Hepatocyte (in vitro differentiated cells): ENCODE data around the gene LEFTY2. TPM values are rescaled to one million over a fixed set of nuclear protein-coding genes. Genes with fewer than 3 reads are reported as not detected.

Source experiments
- DNase-seq: peaks from one replicate; pipeline ENCODE4 v3.0.0-alpha.2; 2016; ENCODE audit warnings: low spot score
- H2AFZ ChIP-seq: fragments of 200-600 bp; sonication (generic); 2 replicates; pipeline ENCODE4 v1.6.0; 2016; ENCODE audit warnings: antibody characterized with exemption, mild to moderate bottlenecking
- H3K27ac ChIP-seq: fragments of 200-600 bp; sonication (generic); 2 replicates; pipeline ENCODE4 v1.5.1; 2016; ENCODE audit warnings: mild to moderate bottlenecking
- H3K27me3 ChIP-seq: fragments of 200-600 bp; sonication (generic); 2 replicates; pipeline ENCODE4 v1.6.1; 2016
- H3K36me3 ChIP-seq: fragments of 200-600 bp; sonication (generic); replicated peaks from 2 replicates; pipeline ENCODE4 v1.5.1; 2016; ENCODE audit warnings: low read depth; ENCODE audit not compliant: insufficient read depth
- H3K4me1 ChIP-seq: fragments of 200-600 bp; sonication (generic); 2 replicates; pipeline ENCODE4 v1.5.1; 2016; ENCODE audit warnings: mild to moderate bottlenecking, moderate library complexity; ENCODE audit not compliant: insufficient read depth
- H3K4me2 ChIP-seq: fragments of 200-600 bp; sonication (generic); 2 replicates; pipeline ENCODE4 v1.6.0; 2016
- H3K4me3 ChIP-seq: fragments of 200-600 bp; sonication (generic); 2 replicates; pipeline ENCODE4 v1.5.1; 2016; ENCODE audit warnings: mild to moderate bottlenecking
- H3K79me2 ChIP-seq: fragments of 200-600 bp; sonication (generic); 2 replicates; pipeline ENCODE4 v1.6.0; 2017; ENCODE audit warnings: mild to moderate bottlenecking
- H3K9me2 ChIP-seq: fragments of 200-600 bp; sonication (generic); replicated peaks from 2 replicates; pipeline ENCODE4 v1.6.0; 2017; ENCODE audit warnings: mild to moderate bottlenecking; ENCODE audit not compliant: insufficient read depth
- H3K9me3 ChIP-seq: fragments of 200-600 bp; sonication (generic); 2 replicates; pipeline ENCODE4 v1.5.1; 2016; ENCODE audit warnings: low read depth, mild to moderate bottlenecking
- H4K20me1 ChIP-seq: fragments of 200-600 bp; sonication (generic); 2 replicates; pipeline ENCODE4 v1.6.0; 2016; ENCODE audit warnings: mild to moderate bottlenecking; ENCODE audit not compliant: insufficient read depth, poor library complexity, severe bottlenecking
- CTCF ChIP-seq: fragments of 200-600 bp; sonication (generic); IDR thresholded peaks from 2 replicates; pipeline ENCODE4 v1.5.1; 2016; ENCODE audit warnings: antibody characterized with exemption, mild to moderate bottlenecking; ENCODE audit not compliant: poor library complexity
- EZH2 ChIP-seq: fragments of 200-600 bp; sonication (generic); IDR thresholded peaks from 2 replicates; pipeline ENCODE4 v1.6.1; 2016; ENCODE audit warnings: antibody characterized with exemption, mild to moderate bottlenecking, borderline replicate concordance
- EZH2phosphoT487 ChIP-seq: fragments of 200-600 bp; sonication (generic); IDR thresholded peaks from one replicate; pipeline ENCODE4 v1.6.1; 2018; ENCODE audit warnings: antibody characterized with exemption, mild to moderate bottlenecking, low read depth, moderate library complexity; ENCODE audit not compliant: unreplicated experiment, severe bottlenecking
- WGBS: methylation state at CpG from one replicate; pipeline ENCODE4 v1.1.6; 2016; ENCODE audit warnings: low lambda C conversion rate; ENCODE audit errors: missing lambda C conversion rate; 5-methylcytosine and 5-hydroxymethylcytosine counted together
- polyA plus RNA-seq: library from polyadenylated mRNA; unstranded; fragments of >200 nt; fragmentation: Nextera tagmentation; extraction: Ambion mirVana; gene quantifications from 2 replicates; pipeline ENCODE4 v1.2.1, GENCODE V29; 2016
- total RNA-seq: library from RNA; depleted of rRNA; stranded (reverse); fragments of >200 nt; gene quantifications from 2 replicates; pipeline ENCODE4 v1.2.3, GENCODE V29; 2014

LEFTY2 gene
- total and polyA plus RNA-seq, 2 experiments from 2014 or later = 0.60 to 1.1 TPM

GRCh38 chr1:225928186-225929175, 12.5 kb downstream of the LEFTY2 start:
- WGBS = 96% methylated on average over 14 of the region's 14 CpGs
- peaks cover 5% of the 10 kb centered on the region for H3K4me1 ChIP-seq
- no peaks in the 10 kb centered on the region for H3K36me3 ChIP-seq
- no peak for DNase-seq
- peaks cover under 1% of the 10 kb centered on the region for H3K79me2 ChIP-seq
- H2AFZ ChIP-seq = no peak overlapping the region
- H3K4me2 ChIP-seq = no peak overlapping the region
- H3K9me3 ChIP-seq = no peaks in the 10 kb centered on the region
- H3K27me3 ChIP-seq = no peaks in the 10 kb centered on the region
- H3K27ac ChIP-seq = no peak overlapping the region
- H3K4me3 ChIP-seq = no peak overlapping the region
- H3K9me2 ChIP-seq = no peaks in the 10 kb centered on the region
- no peaks in the 10 kb centered on the region for H4K20me1 ChIP-seq
- TF ChIP-seq CTCF (no peak), EZH2phosphoT487 (no peak), EZH2 (no peak)

GRCh38 chr1:225926551-225927113, 14.4 kb downstream of the LEFTY2 start:
- H3K4me2 ChIP-seq = no peak overlapping the region
- H3K27me3 ChIP-seq = no peaks in the 10 kb centered on the region
- H3K4me3 ChIP-seq = no peak overlapping the region
- H3K9me2 ChIP-seq = no peaks in the 10 kb centered on the region
- no peaks in the 10 kb centered on the region for H3K36me3 ChIP-seq
- H4K20me1 ChIP-seq = no peaks in the 10 kb centered on the region
- H3K4me1 ChIP-seq = peaks cover 14% of the 10 kb centered on the region
- peaks cover 17% of the 10 kb centered on the region for H3K79me2 ChIP-seq
- no peak overlapping the region for H3K27ac ChIP-seq
- WGBS = 92% methylated on average over 3 of the region's 3 CpGs
- H2AFZ ChIP-seq = no peak overlapping the region
- no peaks in the 10 kb centered on the region for H3K9me3 ChIP-seq
- TF ChIP-seq CTCF (no peak), EZH2 (no peak), EZH2phosphoT487 (no peak)
- DNase-seq = no peak

- peak; percentile 3 for TF ChIP-seq CTCF
- no peak for TF ChIP-seq EZH2
- H2AFZ ChIP-seq = peak within 1 kb of the TSS; percentile 83
These were observed 17.1 kb downstream of the LEFTY2 start, which contains the start of gene PYCR2 for GRCh38 chr1:225923692-225924555. Gene PYCR2 (minus strand): TSS chr1:225924250. CDS start chr1:225924110, 140 bp downstream.

More at GRCh38 chr1:225923692-225924555, 17.1 kb downstream of the LEFTY2 start, which contains the start of gene PYCR2:
- Histone ChIP-seq H3K36me3 (no peaks in the 10 kb centered on the region), H3K9me2 (no peaks in the 10 kb centered on the region), H3K4me1 (peaks cover 14% of the 10 kb centered on the region), H3K79me2 (peaks cover 19% of the 10 kb centered on the region), H3K27ac (peak within 1 kb of the TSS; percentile 95), H3K4me3 (peak within 1 kb of the TSS; percentile 76), H3K27me3 (no peaks in the 10 kb centered on the region), H4K20me1 (no peaks in the 10 kb centered on the region), H3K4me2 (peak within 1 kb of the TSS; percentile 85), H3K9me3 (no peaks in the 10 kb centered on the region)
- DNase-seq = peak; percentile 98
- under 1% methylated on average over 61 of the region's 80 CpGs for WGBS
